AG09319 (cell line): ENCODE measurements around the gene CCDC192.

Source experiments
- DNase-seq: peaks from one replicate; pipeline ENCODE4 v3.0.0-alpha.2; 2010; ENCODE audit warnings: low read depth; ENCODE audit errors: extremely low read depth
- TF ChIP-seq, protein P1 (sequence below): IDR thresholded peaks from 2 replicates; pipeline ENCODE4 v1.5.1; 2011; ENCODE audit warnings: low read depth, mild to moderate bottlenecking, inconsistent platforms, low read length, moderate library complexity

The CCDC192 gene

DNA sequence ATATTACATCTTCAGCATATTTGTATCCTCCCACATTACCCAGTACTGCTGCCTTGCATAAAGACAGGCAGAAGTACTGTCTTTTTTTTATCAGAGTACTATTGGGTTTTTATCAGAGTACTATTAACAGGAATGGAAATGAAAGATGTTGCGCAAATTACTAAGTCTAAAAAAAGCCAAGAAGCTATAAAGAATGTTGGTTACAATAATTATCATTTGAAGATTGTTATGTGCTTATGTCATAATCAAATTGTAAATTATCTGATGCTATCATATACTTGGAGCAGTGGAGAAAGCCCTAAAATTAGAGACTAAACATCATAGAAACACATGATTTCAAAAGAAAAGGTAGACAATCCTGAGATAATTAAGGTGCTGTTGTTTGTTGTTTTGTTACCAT lies 188.8 kb downstream of the CCDC192 start:
- TF ChIP-seq, protein P1, sequence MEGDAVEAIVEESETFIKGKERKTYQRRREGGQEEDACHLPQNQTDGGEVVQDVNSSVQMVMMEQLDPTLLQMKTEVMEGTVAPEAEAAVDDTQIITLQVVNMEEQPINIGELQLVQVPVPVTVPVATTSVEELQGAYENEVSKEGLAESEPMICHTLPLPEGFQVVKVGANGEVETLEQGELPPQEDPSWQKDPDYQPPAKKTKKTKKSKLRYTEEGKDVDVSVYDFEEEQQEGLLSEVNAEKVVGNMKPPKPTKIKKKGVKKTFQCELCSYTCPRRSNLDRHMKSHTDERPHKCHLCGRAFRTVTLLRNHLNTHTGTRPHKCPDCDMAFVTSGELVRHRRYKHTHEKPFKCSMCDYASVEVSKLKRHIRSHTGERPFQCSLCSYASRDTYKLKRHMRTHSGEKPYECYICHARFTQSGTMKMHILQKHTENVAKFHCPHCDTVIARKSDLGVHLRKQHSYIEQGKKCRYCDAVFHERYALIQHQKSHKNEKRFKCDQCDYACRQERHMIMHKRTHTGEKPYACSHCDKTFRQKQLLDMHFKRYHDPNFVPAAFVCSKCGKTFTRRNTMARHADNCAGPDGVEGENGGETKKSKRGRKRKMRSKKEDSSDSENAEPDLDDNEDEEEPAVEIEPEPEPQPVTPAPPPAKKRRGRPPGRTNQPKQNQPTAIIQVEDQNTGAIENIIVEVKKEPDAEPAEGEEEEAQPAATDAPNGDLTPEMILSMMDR = no peak
- no peak for DNase-seq

DNA sequence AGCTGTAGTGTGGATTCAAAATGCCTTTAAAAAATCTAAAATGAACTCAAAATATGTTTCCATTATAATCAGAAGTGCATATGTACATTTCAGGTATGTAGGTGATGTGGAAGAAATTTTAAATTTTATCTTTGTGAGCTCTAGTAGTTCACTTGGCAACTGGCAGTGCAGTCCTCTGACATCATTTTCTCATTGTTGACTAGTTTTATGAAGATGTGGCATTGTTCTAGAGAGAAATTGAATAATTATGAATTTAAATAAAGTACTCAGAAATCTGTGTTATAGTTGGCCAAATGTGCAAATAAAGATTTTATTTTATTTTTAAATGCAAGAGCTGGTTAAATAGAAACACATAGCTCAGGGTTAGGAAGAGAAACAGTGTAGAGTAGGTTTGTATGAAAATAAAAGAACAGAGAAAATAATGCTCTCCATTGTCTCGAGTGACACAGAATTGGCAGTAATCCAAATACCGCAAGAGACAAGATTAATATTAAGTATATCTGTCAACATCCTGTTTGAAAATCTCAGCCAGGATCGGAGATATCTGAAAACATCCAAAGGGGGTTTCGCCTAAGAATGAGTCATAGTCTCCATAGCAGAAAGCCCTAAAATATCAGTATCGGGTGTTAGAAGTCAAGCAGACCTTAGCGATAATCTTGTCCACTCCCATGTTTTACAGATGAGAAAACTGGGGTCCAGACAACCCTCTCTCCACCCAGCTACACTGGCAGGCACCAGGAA lies 189.4 kb downstream of the CCDC192 start:
- DNase-seq = no peak
- TF ChIP-seq, protein P1 = no peak

DNA sequence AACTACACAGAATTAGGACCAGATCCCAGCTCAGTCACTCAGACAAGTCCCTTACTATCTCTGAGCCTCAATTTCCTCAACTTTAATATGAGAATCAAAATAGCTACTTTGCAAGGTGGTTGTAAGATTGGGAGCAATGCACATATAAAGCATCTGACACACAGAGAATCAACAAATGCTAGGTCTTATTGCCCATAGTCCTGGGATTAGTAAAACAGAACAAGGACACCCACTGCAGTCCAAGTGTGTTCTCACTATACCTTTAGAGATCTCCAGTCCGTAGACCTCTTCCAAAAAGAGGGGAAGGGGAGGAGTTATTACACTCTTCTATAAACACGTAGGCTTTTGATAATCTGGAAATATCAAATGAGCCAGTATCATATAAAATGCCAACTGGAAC lies 190.0 kb downstream of the CCDC192 start:
- no peak for DNase-seq
- TF ChIP-seq, protein P1 = no peak

DNA sequence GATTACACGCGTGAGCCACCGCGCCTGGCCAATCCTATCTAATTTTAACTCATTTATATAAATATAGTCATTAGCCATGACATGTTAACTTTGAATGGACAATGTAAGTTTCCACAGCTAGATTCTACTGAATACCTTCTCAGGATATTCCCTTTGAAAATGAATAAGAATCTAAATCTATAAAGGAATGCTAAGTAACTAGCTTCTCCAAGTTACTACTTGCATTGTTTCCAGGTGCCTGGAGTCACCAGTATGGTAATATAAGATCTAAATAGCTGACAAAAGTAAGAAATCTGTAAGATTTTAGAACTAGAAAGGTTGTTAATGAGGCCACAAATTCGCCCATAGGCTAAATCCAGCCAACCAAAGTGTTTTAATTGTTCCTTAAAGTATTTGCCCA lies 191.3 kb downstream of the CCDC192 start:
- DNase-seq = no peak
- TF ChIP-seq, protein P1 = no peak

DNA sequence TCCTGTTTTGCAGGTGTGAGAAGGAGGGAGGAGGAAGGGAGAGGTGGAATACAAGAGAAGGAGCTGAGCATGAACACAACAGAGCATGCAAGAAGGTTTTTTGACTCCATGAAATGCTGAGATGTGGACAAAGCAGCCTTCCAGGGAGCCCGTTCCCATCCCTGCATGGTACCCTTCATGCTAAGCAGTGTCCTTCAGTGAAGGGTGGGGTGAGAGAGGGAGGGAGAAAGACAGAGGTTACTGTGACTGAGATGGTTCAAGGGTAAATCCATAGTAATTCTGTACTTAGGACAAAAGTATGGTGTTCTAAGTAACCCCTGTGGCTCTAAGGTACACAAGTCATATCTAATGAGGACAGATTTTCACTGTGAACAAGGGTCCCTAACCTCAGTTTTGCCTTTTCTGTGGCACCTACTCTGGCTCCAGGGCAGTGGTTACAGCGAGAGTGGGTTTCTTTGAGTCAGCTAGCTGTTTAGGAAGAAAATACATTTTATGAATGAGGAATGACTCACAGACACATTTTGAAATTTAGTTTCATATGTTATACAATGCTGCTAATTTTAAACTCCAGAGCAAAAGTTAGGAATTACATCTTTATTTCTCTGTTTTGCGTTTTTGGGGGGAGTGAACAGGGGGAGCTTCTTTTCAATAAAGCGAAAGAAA lies 195.5 kb downstream of the CCDC192 start:
- DNase-seq = no peak
- TF ChIP-seq, protein P1 = no peak

DNA sequence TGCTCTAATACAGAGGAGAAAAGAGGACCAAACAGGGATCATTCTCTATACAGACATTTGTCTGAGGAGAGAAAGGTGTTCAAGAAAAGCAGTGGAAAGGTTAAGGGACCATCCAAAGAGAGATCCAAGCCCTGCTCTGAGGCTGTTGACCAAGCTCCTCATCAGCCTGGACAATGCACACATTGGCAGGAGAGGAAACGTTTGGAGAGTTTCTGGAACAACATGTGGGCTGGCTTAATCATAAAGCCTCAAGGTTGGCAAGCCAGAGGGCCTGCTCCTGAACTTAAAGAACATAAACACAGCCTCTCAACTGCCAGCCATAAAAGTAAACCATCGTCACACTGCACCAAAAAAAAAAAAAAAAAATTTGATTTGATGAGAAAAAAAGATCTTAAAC lies 196.0 kb downstream of the CCDC192 start:
- TF ChIP-seq, protein P1 = no peak
- no peak for DNase-seq

DNA sequence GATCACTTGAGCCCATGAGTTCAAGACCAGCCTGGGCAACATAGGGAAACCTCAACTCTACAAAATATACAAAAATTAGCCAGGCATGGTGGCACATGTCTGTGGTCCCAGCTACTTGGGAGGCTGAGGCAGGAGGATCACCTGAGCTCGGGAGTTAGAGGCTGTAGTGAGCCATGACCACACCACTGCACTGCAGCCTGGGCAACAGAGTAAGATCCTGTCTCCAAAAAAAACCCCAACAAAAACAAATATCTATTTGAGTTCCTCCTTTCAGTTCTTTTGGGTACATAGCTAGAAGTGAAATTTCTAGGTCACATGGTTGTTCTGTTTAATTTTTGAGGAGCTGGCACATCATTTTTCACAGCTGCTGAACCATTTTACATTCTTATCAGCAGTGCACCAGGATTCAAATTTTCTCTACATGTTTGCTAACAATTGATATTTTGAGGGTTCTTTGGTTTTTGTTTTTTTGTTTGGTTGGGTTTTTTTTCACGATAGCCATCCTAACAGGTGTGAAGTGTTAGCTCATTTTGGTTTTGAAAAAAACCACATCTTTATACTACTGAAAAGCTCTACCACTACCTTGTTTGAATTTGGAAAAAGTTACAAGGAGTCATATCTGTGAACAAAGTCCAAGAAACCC lies 203.5 kb downstream of the CCDC192 start:
- TF ChIP-seq, protein P1 = no peak
- no peak for DNase-seq
